ENCODE data around the gene SHISA6.

SHISA6 gene

DNA sequence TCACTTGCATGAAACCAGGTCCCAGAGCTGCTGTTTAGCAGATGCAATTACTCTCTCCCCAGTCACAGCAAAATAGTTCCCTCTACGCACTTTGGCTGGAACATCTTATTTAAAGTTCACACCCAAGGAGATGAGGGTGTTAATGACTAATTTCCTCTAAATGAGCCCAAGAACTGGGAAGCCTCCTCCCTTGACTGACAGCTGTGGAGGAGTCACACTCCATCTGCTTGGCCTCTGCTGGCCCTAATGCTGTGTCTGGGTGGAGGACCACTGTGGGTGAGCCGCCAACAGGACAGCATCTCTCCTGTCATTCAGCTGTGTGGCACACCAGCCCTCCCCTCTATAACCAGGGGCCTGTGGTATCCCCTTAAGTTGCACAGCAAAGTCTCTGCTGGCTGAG, 115.4 kb downstream of the SHISA6 start:
- DNase-seq, result no peak

DNA sequence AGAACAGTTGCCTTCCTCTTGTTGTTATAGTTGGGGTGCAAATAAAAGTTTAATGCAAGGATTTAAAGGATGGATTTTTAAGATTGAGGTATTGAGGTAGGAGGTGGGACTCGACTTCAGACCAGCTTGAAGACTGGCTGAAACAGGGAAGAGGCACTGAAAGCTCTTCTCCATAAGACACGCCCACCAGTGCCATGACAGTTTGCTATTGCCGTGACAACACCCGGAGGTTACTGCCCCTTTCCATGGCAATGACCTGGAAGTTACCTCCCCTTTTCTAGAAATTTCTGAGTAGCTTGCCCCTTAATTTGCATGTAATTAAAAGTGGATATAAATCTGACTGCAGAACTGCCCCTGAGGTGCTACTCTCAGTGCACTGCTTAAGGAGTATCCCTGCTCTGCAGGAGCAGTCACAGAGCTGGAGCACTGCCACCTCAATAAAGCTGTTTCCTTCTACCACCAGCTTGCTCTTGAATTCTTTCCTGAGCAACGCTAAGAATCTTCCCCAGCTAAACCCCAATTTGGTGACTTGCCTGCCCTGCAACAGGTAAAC, 122.6 kb downstream of the SHISA6 start:
- DNase-seq, result no peak

DNA sequence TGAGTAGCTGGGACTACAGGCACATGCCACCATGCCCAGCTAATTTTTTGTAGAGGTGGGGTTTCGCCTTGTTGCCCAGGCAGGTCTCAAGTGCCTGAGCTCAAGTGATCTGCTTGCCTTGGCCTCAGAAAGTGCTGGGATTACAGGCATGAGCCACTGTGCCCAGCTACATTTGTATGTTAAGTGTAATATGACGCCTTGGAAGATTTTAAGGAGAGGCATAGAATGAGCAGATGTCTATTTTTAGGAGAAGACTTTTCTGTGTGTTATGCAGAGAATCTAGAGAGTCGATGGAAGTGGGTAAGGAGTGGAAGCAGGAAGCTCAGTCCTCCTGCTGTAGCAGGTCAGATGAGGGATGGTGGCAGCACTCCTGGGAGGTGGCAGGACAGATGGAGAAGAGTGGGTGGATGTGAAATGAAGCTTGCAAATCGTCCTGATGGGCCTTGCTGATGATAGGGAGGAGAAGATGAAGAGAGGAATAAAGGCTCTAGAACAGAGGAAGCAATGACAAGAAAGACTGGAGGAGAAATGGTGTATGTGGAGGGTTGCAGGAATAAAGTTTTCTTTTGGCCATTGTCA, 125.3 kb downstream of the SHISA6 start:
- DNase-seq, result no peak

- DNase-seq, result no peak
Observed at GRCh38 chr17:11369575-11369974, 128.6 kb downstream of the SHISA6 start.

GRCh38 chr17:11372692-11373091, 131.7 kb downstream of the SHISA6 start:
- DNase-seq, result no peak

DNA sequence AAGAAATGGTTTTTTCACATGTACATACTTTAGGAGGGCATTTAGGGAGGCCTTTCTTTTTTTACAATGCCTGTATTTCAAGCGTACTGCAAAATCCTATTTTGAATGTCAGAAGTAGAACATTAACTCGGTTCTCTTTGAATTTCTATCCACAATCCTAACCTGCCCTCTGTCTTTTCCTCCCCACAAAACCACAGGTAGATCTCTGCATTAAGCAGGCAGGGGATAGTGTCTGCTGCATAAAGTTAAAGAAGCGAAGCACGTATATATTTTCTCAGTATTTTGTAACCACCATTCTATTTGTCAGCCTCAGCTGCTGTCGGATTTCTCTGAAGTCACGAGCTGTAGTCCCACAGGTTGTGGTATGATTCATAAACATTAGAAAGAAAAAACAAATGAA, 137.5 kb downstream of the SHISA6 start:
- no peak for DNase-seq

DNA sequence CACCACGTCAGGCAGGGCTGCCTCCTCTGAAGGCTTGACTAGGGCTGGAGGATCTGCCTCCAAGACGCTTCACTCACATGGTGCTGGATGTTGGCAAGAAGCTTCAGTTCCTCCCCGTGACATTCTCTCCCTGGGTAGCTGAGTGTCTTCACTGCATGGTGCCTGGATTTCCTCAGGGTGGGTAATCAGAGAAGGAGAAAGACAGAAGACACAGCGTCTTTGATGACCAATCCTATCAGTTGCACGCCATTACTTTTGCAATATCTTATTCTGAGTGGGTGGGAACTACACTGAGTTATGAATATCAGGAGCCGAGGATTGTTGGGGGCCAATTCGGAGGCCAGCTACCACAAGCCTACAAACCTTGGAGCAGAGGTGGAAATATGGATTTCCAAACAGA, 139.7 kb downstream of the SHISA6 start:
- no peak for DNase-seq

GRCh38 chr17:11383157-11383556, 142.1 kb downstream of the SHISA6 start:
- no peak for DNase-seq

- DNase-seq, result no peak
Observed at GRCh38 chr17:11384131-11384530, 143.1 kb downstream of the SHISA6 start.

DNA sequence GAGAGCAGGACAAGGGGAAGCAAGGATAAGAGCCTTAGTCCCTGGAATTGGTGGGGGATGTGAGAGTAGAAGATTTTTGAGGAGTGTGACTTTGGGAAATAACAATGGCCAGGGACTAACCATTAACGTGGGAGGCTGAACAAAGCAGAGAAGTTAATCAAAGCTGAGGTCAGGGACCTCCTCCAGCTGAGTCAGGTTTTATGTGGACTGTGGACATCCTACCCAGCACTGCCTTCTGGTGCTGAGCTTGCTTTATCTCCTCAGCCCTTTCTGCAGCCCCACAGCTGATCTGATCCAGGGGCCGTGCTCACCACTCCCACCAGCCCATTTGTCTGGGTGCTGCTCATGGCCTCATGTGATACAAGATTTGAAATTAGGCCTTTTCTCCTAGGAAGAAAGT, 146.6 kb downstream of the SHISA6 start:
- no peak for DNase-seq

GRCh38 chr17:11388054-11388453, 147.0 kb downstream of the SHISA6 start:
- no peak for DNase-seq

GRCh38 chr17:11389583-11389982, 148.6 kb downstream of the SHISA6 start:
- DNase-seq, result no peak

GRCh38 chr17:11391134-11391533, 150.1 kb downstream of the SHISA6 start:
- DNase-seq, result no peak

DNA sequence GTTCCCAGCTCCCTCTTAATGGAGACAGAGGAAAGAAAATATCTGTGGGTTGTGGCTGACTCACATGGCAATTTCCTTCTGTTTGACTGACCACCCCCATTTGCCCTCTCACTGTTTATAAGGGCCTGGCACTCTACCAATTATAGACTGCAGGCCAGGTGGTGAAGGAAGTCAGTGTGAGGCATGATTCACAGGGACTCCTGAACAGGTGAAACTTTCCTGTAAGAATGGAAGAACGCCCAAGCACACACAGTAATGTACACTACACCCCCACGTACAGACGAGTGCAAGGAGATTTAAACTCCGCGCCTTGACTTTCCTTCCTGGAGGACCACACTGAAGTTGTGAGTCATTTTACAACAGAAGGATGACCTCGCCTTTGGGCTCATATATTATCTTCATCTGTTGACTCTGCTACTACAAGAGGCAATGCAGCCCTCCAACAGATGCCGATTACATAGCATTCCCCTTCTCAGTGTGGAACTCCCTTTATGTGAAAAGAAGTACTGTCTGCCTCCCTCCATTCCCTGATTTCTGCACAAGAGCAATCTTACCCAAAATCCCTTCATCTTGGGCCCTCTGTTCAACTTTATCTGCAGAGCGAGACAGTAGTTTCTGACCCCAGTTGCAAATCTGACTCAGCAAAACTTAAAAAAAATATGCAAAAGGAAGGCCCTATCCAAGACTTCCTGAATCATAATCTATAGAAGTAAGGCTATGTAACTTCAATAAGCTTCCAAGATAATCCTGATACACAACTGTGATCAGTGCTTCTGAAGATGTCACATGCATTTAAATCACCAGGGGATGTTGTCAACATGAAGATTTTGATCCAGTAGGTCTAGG, 163.6 kb downstream of the SHISA6 start:
- DNase-seq, result no peak

DNA sequence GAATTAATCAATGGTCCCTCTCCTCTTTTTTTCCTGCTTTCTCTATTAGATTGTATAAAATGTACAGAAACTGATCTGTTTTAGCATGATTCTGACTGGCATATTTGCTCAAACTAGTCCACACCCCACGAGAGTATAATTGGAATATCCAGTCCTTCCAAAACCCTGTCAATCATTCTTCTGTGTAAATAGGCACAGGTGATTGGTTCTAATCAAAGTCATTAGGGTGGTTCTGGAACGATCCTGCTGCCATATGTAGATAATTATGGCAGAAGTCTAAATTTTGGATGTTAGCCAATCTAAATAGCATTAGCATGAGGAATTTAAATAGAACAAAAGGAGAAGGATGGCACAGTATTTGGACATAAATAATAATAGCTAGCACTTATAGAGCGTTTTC, 165.7 kb downstream of the SHISA6 start:
- DNase-seq, result no peak

GRCh38 chr17:11412654-11413053, 171.6 kb downstream of the SHISA6 start:
- DNase-seq, result no peak

- DNase-seq, result no peak
Observed at GRCh38 chr17:11418342-11418741, 177.3 kb downstream of the SHISA6 start.

DNA sequence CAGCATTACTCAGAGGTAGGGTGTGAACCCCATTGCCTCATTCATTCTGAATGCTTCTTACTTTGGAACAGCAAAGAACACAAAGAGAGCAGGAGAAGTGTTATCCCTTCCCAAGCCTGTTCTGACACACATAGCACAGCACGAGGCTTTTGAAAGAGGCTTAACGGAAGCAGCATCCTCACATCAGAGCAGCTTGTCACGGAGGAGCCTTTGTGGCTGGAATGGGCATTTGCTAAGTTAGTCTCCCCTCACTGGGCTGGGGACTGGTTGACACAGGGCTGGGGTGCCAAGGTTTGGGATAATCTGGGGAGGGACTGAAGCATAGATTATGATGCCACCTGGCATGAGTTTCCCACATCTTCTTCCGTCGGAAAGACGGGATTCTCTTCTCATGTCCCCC, 189.7 kb downstream of the SHISA6 start:
- no peak for DNase-seq

DNA sequence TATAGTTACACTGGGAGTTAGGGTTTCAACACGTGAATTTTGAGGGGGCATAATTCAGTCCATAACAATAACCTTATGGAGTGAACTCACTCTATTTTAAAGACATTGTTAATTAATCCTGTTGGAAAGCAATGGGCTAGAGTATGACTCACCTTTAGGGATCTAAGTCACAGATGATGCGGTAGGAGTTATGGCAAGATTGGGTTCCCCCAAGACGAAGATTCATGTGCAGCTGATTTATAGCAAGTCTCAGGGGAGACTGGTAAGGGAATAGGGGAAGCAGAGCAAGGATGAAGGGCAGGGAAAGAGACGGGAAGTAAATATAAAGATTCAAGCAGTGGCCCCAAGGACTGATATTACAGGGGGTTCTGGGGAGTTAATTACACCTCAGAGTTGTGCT, 197.7 kb downstream of the SHISA6 start:
- no peak for DNase-seq

- DNase-seq, result no peak
Observed at GRCh38 chr17:11441004-11441403, 200.0 kb downstream of the SHISA6 start.

DNA sequence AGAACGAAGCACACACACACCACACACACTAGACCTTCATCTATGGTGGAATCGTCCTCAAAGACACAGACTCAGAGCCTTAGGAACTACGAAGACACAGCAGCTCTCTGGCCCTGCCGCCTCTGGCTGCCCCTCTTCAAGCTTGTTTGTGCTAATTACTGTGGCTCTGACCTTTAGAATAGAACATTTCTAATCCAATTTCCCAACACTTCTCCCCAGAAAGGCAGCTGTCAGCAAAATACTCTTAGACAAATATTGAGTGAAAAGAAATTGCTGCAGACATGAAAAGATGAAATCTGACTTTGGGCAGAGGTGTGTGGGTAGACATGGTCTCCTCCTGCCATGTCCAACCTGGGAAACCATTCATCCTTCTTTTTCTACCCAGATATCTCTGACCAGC, 205.3 kb downstream of the SHISA6 start:
- DNase-seq, result no peak

- no peak for DNase-seq
Observed at GRCh38 chr17:11454096-11454495, 213.1 kb downstream of the SHISA6 start.

GRCh38 chr17:11458279-11458678, 217.3 kb downstream of the SHISA6 start:
- no peak for DNase-seq

DNA sequence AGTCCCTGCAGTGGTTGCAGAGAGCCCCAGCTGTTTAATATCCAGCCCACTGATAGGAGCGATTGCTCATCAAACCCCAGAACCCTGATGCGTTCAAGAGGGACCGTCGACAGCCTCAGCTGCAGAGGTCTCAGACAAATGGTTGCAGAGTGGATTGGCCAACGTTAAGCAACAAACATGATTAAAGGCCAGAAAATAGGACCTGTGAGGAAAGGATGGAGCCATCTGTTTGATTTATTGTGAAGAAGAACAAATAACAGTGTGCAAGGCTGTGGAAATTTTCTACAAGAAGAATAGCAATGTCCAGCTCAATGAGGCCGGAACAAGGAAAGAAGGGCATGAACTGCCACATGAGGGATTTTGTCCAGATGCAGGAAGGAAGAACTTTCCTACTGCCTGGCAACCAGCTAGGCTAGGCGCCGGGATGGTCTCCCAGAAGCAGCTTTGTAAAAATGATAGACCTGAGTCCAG, 218.9 kb downstream of the SHISA6 start:
- no peak for DNase-seq

Data from NCI-H1694 (cell line).